Measurements from ENCODE around the gene VSTM1. TPM values are rescaled to one million over a fixed set of nuclear protein-coding genes. Genes with fewer than 3 reads are reported as not detected.
"Not testable (repeated sequence)": the region's sequence is repeated elsewhere in the genome, so short reads cannot be mapped to it uniquely, and the experiment has no call there.

The VSTM1 gene
- total RNA-seq, 2 donors from 2014 or later: not detected

GRCh38 chr19:54095859-54096616, 32.3 kb upstream of the VSTM1 start:
- DNase-seq (peak; percentile 58 to 61), ATAC-seq (replicated peaks in 1 of 2) (peak; percentile 83 to 88)
- Mint-ChIP-seq H3K4me3 (peak overlapping the region; percentile 79 to 85), H3K27ac (peak overlapping the region; percentile 56), H3K4me1 (ENCODE audit: low read depth) (peaks cover 14% of the 10 kb centered on the region), H3K27me3 (ENCODE audit: low read depth) (peaks cover 22% of the 10 kb centered on the region)
- H3K9me3 Mint-ChIP-seq; H3K36me3 Mint-ChIP-seq (ENCODE audit: insufficient read depth in 2 of 2): not testable (repeated sequence)

GRCh38 chr19:54095136-54095858, 31.6 kb upstream of the VSTM1 start:
- Mint-ChIP-seq H3K4me3 (peak overlapping the region; percentile 79 to 85), H3K27ac (no peak overlapping the region), H3K36me3 (ENCODE audit: insufficient read depth in 2 of 2) (peaks cover 0 to 4% of the 10 kb centered on the region in 2 donors), H3K9me3 (no peaks in the 10 kb centered on the region), H3K4me1 (ENCODE audit: low read depth) (peaks cover 11% of the 10 kb centered on the region), H3K27me3 (ENCODE audit: low read depth) (peaks cover 22% of the 10 kb centered on the region)
- ATAC-seq (replicated peaks in 1 of 2): no peak
- no peak for DNase-seq

- Mint-ChIP-seq H3K4me1 (ENCODE audit: low read depth) (peaks cover 11% of the 10 kb centered on the region), H3K36me3 (ENCODE audit: insufficient read depth in 2 of 2) (peaks cover 0 to 4% of the 10 kb centered on the region in 2 donors), H3K9me3 (no peaks in the 10 kb centered on the region), H3K27me3 (ENCODE audit: low read depth) (peaks cover 22% of the 10 kb centered on the region), H3K4me3 (peak overlapping the region in 1 of 2 donors; percentile 14), H3K27ac (no peak overlapping the region)
- ATAC-seq (replicated peaks in 1 of 2) (no peak), DNase-seq (no peak)
Observed at GRCh38 chr19:54094426-54095000, 30.8 kb upstream of the VSTM1 start.

DNA sequence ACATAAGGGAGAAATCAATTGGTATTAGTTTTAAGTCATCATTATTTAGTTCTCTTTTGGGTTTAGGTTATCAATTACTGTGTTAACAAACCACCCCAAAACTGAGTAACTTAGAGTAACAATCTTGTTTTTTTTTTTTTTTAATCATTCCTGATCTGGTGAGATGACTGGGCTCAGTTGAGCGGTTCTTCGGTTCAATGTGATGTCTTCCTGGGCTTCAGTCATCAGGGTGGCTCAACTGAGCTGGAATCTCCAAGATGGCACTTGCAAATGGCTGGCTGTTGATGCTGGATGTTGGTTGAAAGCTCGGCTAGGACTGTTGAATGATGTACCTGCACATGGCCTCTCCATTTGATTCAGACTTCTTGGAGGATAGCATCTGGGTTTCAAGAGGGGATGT, 20.7 kb upstream of the VSTM1 start:
- Mint-ChIP-seq H3K4me1 (ENCODE audit: low read depth) (no peaks in the 10 kb centered on the region), H3K27ac (no peak overlapping the region), H3K27me3 (ENCODE audit: low read depth) (no peaks in the 10 kb centered on the region), H3K9me3 (peaks cover 4 to 8% of the 10 kb centered on the region in 2 donors), H3K4me3 (no peak overlapping the region), H3K36me3 (ENCODE audit: insufficient read depth in 2 of 2) (peaks cover 8% of the 10 kb centered on the region in 2 donors)
- no peak for DNase-seq
- no peak for ATAC-seq (replicated peaks in 1 of 2)

DNA sequence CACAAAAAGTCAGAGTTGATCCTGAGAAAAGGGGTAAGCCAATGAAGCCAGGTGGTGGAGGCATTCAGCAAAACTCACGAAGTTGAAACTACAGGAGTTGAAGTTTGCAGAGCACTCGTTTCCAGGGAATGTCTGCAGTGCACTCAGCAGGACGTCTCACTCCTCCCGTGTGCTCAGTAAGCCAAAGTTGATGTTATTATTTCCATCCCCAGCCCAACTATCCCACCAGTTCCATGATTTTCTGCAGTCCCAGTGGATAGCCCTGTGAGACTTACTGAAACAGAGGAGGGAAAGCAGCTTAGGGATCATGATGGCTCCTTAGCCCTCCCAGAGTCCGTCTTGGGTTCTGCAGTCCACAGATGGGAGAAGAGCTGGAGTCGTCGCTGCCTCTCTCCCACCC, 17.3 kb upstream of the VSTM1 start, which contains the start of gene TARM1:
Gene TARM1, minus strand, starts transcription at position 334 of the 400 bp plus-strand sequence. Its CDS starts 25 bp downstream, at position 309.
- ATAC-seq (replicated peaks in 1 of 2): no peak
- Mint-ChIP-seq H3K4me1 (ENCODE audit: low read depth) (no peaks in the 10 kb centered on the region), H3K36me3 (ENCODE audit: insufficient read depth in 2 of 2) (peaks cover 8% of the 10 kb centered on the region in 2 donors), H3K9me3 (peaks cover 4 to 8% of the 10 kb centered on the region in 2 donors), H3K27ac (no peak within 1 kb of the TSS), H3K4me3 (no peak within 1 kb of the TSS), H3K27me3 (ENCODE audit: low read depth) (no peaks in the 10 kb centered on the region)
- DNase-seq: no peak

- Mint-ChIP-seq H3K27ac (no peak overlapping the region), H3K4me1 (ENCODE audit: low read depth) (no peaks in the 10 kb centered on the region), H3K36me3 (ENCODE audit: insufficient read depth in 2 of 2) (peaks cover 4 to 6% of the 10 kb centered on the region in 2 donors), H3K27me3 (ENCODE audit: low read depth) (no peaks in the 10 kb centered on the region), H3K9me3 (peaks cover 0 to 4% of the 10 kb centered on the region in 2 donors), H3K4me3 (no peak overlapping the region)
- no peak for ATAC-seq (replicated peaks in 1 of 2)
- DNase-seq: no peak
Observed at GRCh38 chr19:54077334-54077733, 13.6 kb upstream of the VSTM1 start.

DNA sequence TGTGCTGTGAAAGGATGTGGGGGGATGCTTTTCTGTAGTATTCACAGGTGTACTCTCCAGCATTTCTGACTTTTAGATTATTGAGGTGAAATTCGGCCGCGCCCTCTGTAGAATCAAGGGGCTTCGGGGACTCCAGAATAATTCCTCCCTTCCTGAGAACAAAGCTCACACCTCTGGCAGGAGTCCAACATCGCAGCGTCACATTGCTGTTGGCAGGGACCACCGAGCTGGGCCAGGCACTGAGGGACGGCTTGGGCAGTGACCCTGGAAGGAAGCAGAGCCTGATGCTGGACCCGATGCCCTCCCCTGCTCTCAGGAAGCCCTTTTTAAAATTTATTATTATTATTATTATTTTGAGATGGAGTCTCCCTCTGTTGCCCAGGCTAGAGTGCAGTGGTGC, 11.2 kb upstream of the VSTM1 start:
- DNase-seq (no peak), ATAC-seq (replicated peaks in 1 of 2) (no peak)
- no peak overlapping the region for H3K4me3 Mint-ChIP-seq
- peaks cover 0 to 1% of the 10 kb centered on the region in 2 donors for H3K9me3 Mint-ChIP-seq
- H3K27ac Mint-ChIP-seq: no peak overlapping the region
- no peaks in the 10 kb centered on the region for H3K4me1 Mint-ChIP-seq (ENCODE audit: low read depth)
- H3K36me3 Mint-ChIP-seq (ENCODE audit: insufficient read depth in 2 of 2): peaks cover 1 to 4% of the 10 kb centered on the region in 2 donors
- no peaks in the 10 kb centered on the region for H3K27me3 Mint-ChIP-seq (ENCODE audit: low read depth)

DNA sequence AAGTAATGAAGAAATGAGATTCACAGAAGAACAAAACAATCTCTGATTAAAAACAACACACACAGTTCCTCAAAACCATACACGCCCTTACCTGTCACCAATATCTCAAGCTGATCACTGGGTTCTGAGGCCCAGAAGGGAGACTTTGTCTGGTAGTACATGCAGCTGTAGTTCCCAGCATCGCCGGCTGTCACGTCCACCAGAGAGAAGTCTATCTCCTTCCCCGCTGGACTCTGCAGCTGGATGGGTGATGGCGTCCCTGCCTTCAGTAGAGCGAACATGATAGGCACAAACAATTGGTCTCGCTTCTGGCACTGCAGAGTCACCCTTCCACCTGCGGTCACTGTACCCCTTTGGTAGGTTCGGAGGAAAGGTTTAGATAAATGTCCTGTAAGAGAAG, 10.1 kb upstream of the VSTM1 start:
- H3K27me3 Mint-ChIP-seq (ENCODE audit: low read depth): no peaks in the 10 kb centered on the region
- H3K4me3 Mint-ChIP-seq: no peak overlapping the region
- H3K4me1 Mint-ChIP-seq (ENCODE audit: low read depth): no peaks in the 10 kb centered on the region
- H3K9me3 Mint-ChIP-seq: no peaks in the 10 kb centered on the region
- no peak for ATAC-seq (replicated peaks in 1 of 2)
- H3K36me3 Mint-ChIP-seq (ENCODE audit: insufficient read depth in 2 of 2): no peaks in the 10 kb centered on the region
- H3K27ac Mint-ChIP-seq: no peak overlapping the region
- no peak for DNase-seq

GRCh38 chr19:54069470-54069869, 5.8 kb upstream of the VSTM1 start:
- H3K4me1 Mint-ChIP-seq (ENCODE audit: low read depth): no peaks in the 10 kb centered on the region
- H3K4me3 Mint-ChIP-seq: no peak overlapping the region
- H3K27ac Mint-ChIP-seq: no peak overlapping the region
- no peaks in the 10 kb centered on the region for H3K9me3 Mint-ChIP-seq
- ATAC-seq (replicated peaks in 1 of 2): no peak
- no peak for DNase-seq
- no peaks in the 10 kb centered on the region for H3K36me3 Mint-ChIP-seq (ENCODE audit: insufficient read depth in 2 of 2)
- peaks cover 12% of the 10 kb centered on the region for H3K27me3 Mint-ChIP-seq (ENCODE audit: low read depth)

GRCh38 chr19:54062643-54063042, 1.1 kb downstream of the VSTM1 start:
- Mint-ChIP-seq H3K36me3 (ENCODE audit: insufficient read depth in 2 of 2) (no peaks in the 10 kb centered on the region), H3K4me1 (ENCODE audit: low read depth) (no peaks in the 10 kb centered on the region), H3K9me3 (no peaks in the 10 kb centered on the region), H3K27ac (no peak overlapping the region), H3K27me3 (ENCODE audit: low read depth) (peaks cover 31% of the 10 kb centered on the region), H3K4me3 (no peak overlapping the region)
- DNase-seq (no peak), ATAC-seq (replicated peaks in 1 of 2) (no peak)

DNA sequence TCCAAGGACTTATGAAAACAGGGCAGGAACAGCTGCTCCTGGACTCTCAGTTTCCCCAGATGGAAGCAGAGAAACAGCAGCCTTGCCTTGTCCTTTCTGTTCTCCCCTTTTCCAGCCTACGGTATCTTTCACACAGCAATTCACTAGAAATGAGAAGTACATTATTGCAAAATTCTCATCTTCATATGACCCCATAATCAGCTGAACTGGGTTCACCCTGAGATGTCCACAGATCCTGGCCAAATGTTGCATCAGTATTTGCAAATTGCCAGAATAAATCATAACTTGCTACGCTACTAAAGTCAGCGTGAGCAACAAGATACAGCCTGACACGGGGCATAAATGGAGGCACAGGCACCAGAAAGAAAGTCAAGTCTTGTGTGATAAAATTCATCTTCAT, 16.1 kb downstream of the VSTM1 start:
- no peak for ATAC-seq (replicated peaks in 1 of 2)
- no peak for DNase-seq
- H3K27ac Mint-ChIP-seq: no peak overlapping the region

DNA sequence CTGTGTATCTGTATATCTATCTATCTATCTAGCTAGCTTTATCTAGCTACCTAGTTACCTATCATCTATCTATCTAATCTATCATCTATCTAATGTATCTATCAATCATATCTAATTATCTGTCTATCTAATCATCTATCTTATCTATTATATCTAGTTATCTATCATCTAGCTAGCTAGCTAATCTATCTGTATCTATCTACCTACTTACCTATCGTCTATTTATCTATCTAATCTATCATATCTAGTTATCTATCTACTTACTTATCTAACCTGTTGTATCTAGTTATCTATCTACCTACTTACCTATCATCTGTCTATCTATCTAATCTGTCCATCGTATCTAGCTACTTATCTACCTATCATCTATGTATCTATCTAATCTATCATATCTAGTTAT, 17.9 kb downstream of the VSTM1 start:
- no peak overlapping the region for H3K4me3 Mint-ChIP-seq
- peaks cover 0 to 3% of the 10 kb centered on the region in 2 donors for H3K9me3 Mint-ChIP-seq
- no peaks in the 10 kb centered on the region for H3K4me1 Mint-ChIP-seq (ENCODE audit: low read depth)
- no peak for ATAC-seq (replicated peaks in 1 of 2)
- H3K27ac Mint-ChIP-seq: no peak overlapping the region
- DNase-seq: no peak
- no peaks in the 10 kb centered on the region for H3K36me3 Mint-ChIP-seq (ENCODE audit: insufficient read depth in 2 of 2)
- H3K27me3 Mint-ChIP-seq (ENCODE audit: low read depth): peaks cover 29% of the 10 kb centered on the region

More for the DNA sequence above, 16.1 kb downstream of the VSTM1 start:
- peaks cover 0 to 3% of the 10 kb centered on the region in 2 donors for H3K9me3 Mint-ChIP-seq
- H3K4me1 Mint-ChIP-seq (ENCODE audit: low read depth): no peaks in the 10 kb centered on the region
- peaks cover 22% of the 10 kb centered on the region for H3K27me3 Mint-ChIP-seq (ENCODE audit: low read depth)
- H3K36me3 Mint-ChIP-seq (ENCODE audit: insufficient read depth in 2 of 2): no peaks in the 10 kb centered on the region
- no peak overlapping the region for H3K4me3 Mint-ChIP-seq

DNA sequence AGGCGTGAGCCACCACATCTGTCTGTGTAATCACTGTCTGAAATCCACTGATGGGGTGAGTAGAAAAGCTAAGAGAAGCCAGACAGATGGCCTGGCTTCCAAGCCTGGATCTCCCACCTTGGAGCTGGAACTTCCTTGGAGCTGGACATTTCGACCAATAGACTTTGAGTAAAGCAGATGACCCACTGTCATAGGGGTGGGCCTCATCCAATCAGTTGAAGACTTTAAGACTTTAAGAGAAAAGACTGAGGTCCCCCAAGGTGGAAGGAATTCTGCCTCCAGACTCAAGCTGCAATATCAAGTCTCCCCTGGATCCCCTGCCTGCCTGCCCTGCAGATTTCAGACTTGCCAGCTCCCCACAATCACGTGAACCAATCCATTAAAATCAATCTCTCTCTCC, 20.7 kb downstream of the VSTM1 start:
- peaks cover 33% of the 10 kb centered on the region for H3K27me3 Mint-ChIP-seq (ENCODE audit: low read depth)
- no peak overlapping the region for H3K27ac Mint-ChIP-seq
- no peaks in the 10 kb centered on the region for H3K36me3 Mint-ChIP-seq (ENCODE audit: insufficient read depth in 2 of 2)
- H3K4me3 Mint-ChIP-seq: no peak overlapping the region
- H3K9me3 Mint-ChIP-seq: no peaks in the 10 kb centered on the region
- no peak for DNase-seq
- H3K4me1 Mint-ChIP-seq (ENCODE audit: low read depth): no peaks in the 10 kb centered on the region
- ATAC-seq (replicated peaks in 1 of 2): no peak
